OCI-LY1 (cell line): ENCODE measurements around the gene SLC2A4.

Source experiments
- H2AFZ ChIP-seq: fragments of 200-600 bp; sonication (generic), shearing (Covaris generic); 2 replicates; pipeline ENCODE4 v1.6.0; 2014; ENCODE audit warnings: antibody characterized with exemption, mild to moderate bottlenecking, low read length
- H3F3A ChIP-seq: fragments of 200-600 bp; sonication (generic), shearing (Covaris generic); 2 replicates; pipeline ENCODE4 v1.6.0; 2014; ENCODE audit warnings: mild to moderate bottlenecking, antibody characterized with exemption, low read length, moderate library complexity; ENCODE audit not compliant: insufficient read depth
- H3K27ac ChIP-seq: fragments of 200-600 bp; sonication (generic); 2 replicates; pipeline ENCODE4 v1.5.1; 2014; ENCODE audit warnings: low read length, mixed run types, mild to moderate bottlenecking, low read depth; ENCODE audit not compliant: poor library complexity, severe bottlenecking
- H3K27me3 ChIP-seq: fragments of 200-600 bp; sonication (generic); 2 replicates; pipeline ENCODE4 v1.6.0; 2014; ENCODE audit warnings: antibody characterized with exemption, mild to moderate bottlenecking, low read length, moderate library complexity; ENCODE audit not compliant: insufficient read depth
- H3K36me3 ChIP-seq: fragments of 200-600 bp; sonication (generic); 2 replicates; pipeline ENCODE4 v1.6.1; 2014; ENCODE audit warnings: mild to moderate bottlenecking, antibody characterized with exemption, low read length, moderate library complexity, mixed read lengths; ENCODE audit not compliant: insufficient read depth
- H3K4me1 ChIP-seq: fragments of 200-600 bp; sonication (generic); 2 replicates; pipeline ENCODE4 v1.5.1; 2014; ENCODE audit warnings: mild to moderate bottlenecking, low read length, moderate library complexity; ENCODE audit not compliant: insufficient read depth, severe bottlenecking
- H3K4me2 ChIP-seq: fragments of 200-600 bp; sonication (generic), shearing (Covaris generic); 2 replicates; pipeline ENCODE4 v1.6.1; 2014; ENCODE audit warnings: low read length
- H3K4me3 ChIP-seq: fragments of 200-600 bp; sonication (generic); 2 replicates; pipeline ENCODE4 v1.5.1; 2014; ENCODE audit warnings: low read length, low read depth, mild to moderate bottlenecking, mixed read lengths; ENCODE audit not compliant: poor library complexity, severe bottlenecking
- H3K79me2 ChIP-seq: fragments of 200-600 bp; shearing (Covaris generic); 2 replicates; pipeline ENCODE4 v1.6.1; 2016; ENCODE audit warnings: mixed run types, low read length, mixed read lengths; ENCODE audit not compliant: insufficient read depth
- H3K9ac ChIP-seq: fragments of 200-600 bp; sonication (generic), shearing (Covaris generic); 2 replicates; pipeline ENCODE4 v1.6.1; 2014; ENCODE audit warnings: mild to moderate bottlenecking, low read length, mixed read lengths
- H3K9me2 ChIP-seq: fragments of 200-600 bp; sonication (generic), shearing (Covaris generic); 2 replicates; pipeline ENCODE4 v1.6.1; 2014; ENCODE audit warnings: low read depth, mild to moderate bottlenecking, low read length, mixed read lengths
- H3K9me3 ChIP-seq: fragments of 200-600 bp; shearing (Covaris generic); 2 replicates; pipeline ENCODE4 v1.6.1; 2014; ENCODE audit warnings: low read length, mixed read lengths
- H4K20me1 ChIP-seq: fragments of 200-600 bp; sonication (generic), shearing (Covaris generic); 2 replicates; pipeline ENCODE4 v1.6.0; 2016; ENCODE audit warnings: mild to moderate bottlenecking, low read length; ENCODE audit not compliant: insufficient read depth
- EZH2 ChIP-seq: fragments of 200-600 bp; sonication (generic), shearing (Covaris generic); IDR thresholded peaks from 2 replicates; pipeline ENCODE4 v1.8.0; 2017; ENCODE audit warnings: borderline replicate concordance, mixed run types, mild to moderate bottlenecking, antibody characterized with exemption, low read length, moderate library complexity, mixed read lengths
- TF ChIP-seq, protein P1 (sequence below): fragments of 200-600 bp; sonication (generic), shearing (Covaris generic); IDR thresholded peaks from 2 replicates; pipeline ENCODE4 v1.5.1; 2017; ENCODE audit warnings: mild to moderate bottlenecking, antibody characterized with exemption, low read length, moderate library complexity, mixed read lengths

SLC2A4 gene

DNA sequence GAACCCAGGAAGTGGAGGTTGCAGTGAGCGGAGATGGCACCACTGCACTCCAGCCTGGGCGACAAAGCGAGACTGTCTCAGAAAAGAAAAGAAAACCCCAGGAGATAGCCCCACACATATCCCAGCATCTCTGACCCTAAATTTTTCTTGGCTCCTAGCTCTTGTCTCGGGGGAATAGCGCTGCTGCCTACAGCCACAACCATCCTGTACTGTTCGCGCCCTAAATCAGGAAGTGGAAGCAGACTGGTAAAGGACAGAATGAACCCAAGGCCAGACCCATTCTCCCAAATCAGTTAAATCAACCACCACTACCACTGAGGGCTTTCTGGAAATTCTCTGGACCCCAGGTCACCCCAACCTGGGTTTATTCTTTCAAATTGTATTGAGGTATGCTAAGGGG is 31.7 kb upstream of the SLC2A4 start:
- Histone ChIP-seq H3K9me2 (no peaks in the 10 kb centered on the region), H3K36me3 (peaks cover 32% of the 10 kb centered on the region), H3K9me3 (no peaks in the 10 kb centered on the region), H3K27me3 (no peaks in the 10 kb centered on the region), H3K4me3 (peak overlapping the region; percentile 77), H3K27ac (peak overlapping the region; percentile 15), H3F3A (no peaks in the 10 kb centered on the region), H2AFZ (no peak overlapping the region), H3K9ac (peak overlapping the region; percentile 97), H3K4me1 (peaks cover 32% of the 10 kb centered on the region), H4K20me1 (no peaks in the 10 kb centered on the region), H3K4me2 (peak overlapping the region; percentile 99), H3K79me2 (peaks cover 31% of the 10 kb centered on the region)
- TF ChIP-seq, protein P1, sequence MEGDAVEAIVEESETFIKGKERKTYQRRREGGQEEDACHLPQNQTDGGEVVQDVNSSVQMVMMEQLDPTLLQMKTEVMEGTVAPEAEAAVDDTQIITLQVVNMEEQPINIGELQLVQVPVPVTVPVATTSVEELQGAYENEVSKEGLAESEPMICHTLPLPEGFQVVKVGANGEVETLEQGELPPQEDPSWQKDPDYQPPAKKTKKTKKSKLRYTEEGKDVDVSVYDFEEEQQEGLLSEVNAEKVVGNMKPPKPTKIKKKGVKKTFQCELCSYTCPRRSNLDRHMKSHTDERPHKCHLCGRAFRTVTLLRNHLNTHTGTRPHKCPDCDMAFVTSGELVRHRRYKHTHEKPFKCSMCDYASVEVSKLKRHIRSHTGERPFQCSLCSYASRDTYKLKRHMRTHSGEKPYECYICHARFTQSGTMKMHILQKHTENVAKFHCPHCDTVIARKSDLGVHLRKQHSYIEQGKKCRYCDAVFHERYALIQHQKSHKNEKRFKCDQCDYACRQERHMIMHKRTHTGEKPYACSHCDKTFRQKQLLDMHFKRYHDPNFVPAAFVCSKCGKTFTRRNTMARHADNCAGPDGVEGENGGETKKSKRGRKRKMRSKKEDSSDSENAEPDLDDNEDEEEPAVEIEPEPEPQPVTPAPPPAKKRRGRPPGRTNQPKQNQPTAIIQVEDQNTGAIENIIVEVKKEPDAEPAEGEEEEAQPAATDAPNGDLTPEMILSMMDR, result no peak
- no peak for TF ChIP-seq EZH2

GRCh38 chr17:7250695-7251627 is 30.6 kb upstream of the SLC2A4 start:
- no peak overlapping the region for H2AFZ ChIP-seq
- TF ChIP-seq, protein P1, result no peak
- TF ChIP-seq EZH2, result no peak

DNA sequence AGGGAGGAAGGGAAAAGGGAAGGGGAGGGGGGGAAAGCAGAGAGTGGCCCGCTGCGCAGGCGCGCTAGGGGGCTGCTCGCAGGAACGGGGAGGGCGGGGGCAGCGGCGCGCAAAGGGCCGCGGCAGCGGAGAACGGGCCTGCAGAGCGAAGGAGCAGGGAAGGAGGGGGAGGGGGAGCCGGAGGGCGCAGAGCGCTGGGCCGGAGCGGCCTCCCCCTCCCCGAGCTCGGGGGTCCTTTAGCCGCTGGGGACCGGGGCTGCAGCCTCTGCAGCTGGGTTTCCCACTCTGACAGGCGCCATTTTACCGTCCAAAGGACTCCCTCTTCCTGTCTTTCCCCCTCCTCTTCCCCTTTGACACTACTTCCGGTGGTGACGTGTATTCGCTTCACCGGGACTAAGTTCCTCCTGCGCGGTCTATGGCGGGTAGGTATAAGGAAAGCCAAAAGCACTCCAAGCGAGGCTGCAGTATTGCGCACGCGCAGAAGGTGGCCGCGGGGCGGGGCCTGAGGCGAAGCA is 29.8 kb upstream of the SLC2A4 start, which contains the start of gene CTDNEP1:
TSS of gene CTDNEP1 (minus strand) at position 74 of the 515 bp plus-strand sequence. CDS start 438 bp downstream, outside the sequence.
- Histone ChIP-seq H3K79me2 (peaks cover 31% of the 10 kb centered on the region), H3K4me2 (peak within 1 kb of the TSS; percentile 99), H4K20me1 (no peaks in the 10 kb centered on the region), H3K27me3 (no peaks in the 10 kb centered on the region), H3K9me2 (no peaks in the 10 kb centered on the region), H3K4me1 (peaks cover 32% of the 10 kb centered on the region), H3K9ac (peak within 1 kb of the TSS; percentile 97), H3K4me3 (peak within 1 kb of the TSS; percentile 77), H3F3A (no peaks in the 10 kb centered on the region), H3K9me3 (no peaks in the 10 kb centered on the region), H3K36me3 (peaks cover 35% of the 10 kb centered on the region), H3K27ac (peak within 1 kb of the TSS; percentile 84), H2AFZ (no peak within 1 kb of the TSS)
- TF ChIP-seq, protein P1, result no peak
- TF ChIP-seq EZH2, result no peak

More at GRCh38 chr17:7250695-7251627, 30.6 kb upstream of the SLC2A4 start:
- Histone ChIP-seq H4K20me1 (no peaks in the 10 kb centered on the region), H3K27ac (peak overlapping the region; percentile 39), H3K4me3 (peak overlapping the region; percentile 77), H3K9me3 (no peaks in the 10 kb centered on the region), H3K27me3 (no peaks in the 10 kb centered on the region), H3K79me2 (peaks cover 31% of the 10 kb centered on the region), H3K36me3 (peaks cover 35% of the 10 kb centered on the region), H3K4me2 (peak overlapping the region; percentile 99), H3K9ac (peak overlapping the region; percentile 97), H3F3A (no peaks in the 10 kb centered on the region), H3K4me1 (peaks cover 32% of the 10 kb centered on the region), H3K9me2 (no peaks in the 10 kb centered on the region)
